Transverse colon (tissue), 4 donors: ENCODE data around the gene R3HDML. TPM values are rescaled to one million over a fixed set of nuclear protein-coding genes. Genes with fewer than 3 reads are reported as not detected.

ENCODE experiments used
- DNase-seq: peaks from one replicate; pipeline ENCODE4 v3.0.0-alpha.2; 2019
- H3K27ac ChIP-seq, 4 donors: fragments of 200-600 bp; sonication (generic); 2 replicates each; pipeline ENCODE4 v1.5.1; 2016 to 2018; ENCODE audit warnings: inconsistent platforms in 4 of 4
- H3K27me3 ChIP-seq: fragments of 200-600 bp; sonication (generic); 2 replicates; pipeline ENCODE4 v1.5.1; 2017; ENCODE audit warnings: inconsistent platforms
- H3K36me3 ChIP-seq, 4 donors: fragments of 200-600 bp; sonication (generic); 2 replicates each; pipeline ENCODE4 v1.5.1; 2017 to 2019; ENCODE audit warnings: inconsistent platforms in 4 of 4
- H3K4me1 ChIP-seq, 4 donors: fragments of 200-600 bp; sonication (generic); 2 replicates each; pipeline ENCODE4 v1.5.1; 2017 to 2020; ENCODE audit warnings: inconsistent platforms in 4 of 4
- H3K4me3 ChIP-seq, 4 donors: fragments of 200-600 bp; sonication (generic); 1 replicate in 1 of 4; 2 replicates in 3 of 4; pipeline versions ENCODE4 v1.5.1 to v1.6.1; 2017 to 2019; ENCODE audit warnings: inconsistent platforms in 4 of 4
- H3K9me3 ChIP-seq, 2 donors: fragments of 200-600 bp; sonication (generic); 2 replicates each; pipeline ENCODE4 v1.5.1; 2017 to 2019; ENCODE audit warnings: inconsistent platforms in 2 of 2
- EP300 ChIP-seq: sonication (generic); formaldehyde crosslinking; IDR thresholded peaks from one replicate; pipeline ENCODE4 v1.6.1; 2017; ENCODE audit warnings: antibody characterized with exemption, low read depth
- POLR2A ChIP-seq: fragments of 450-650 bp; IDR thresholded peaks from one replicate; pipeline ENCODE4 v1.6.1; 2016; ENCODE audit warnings: antibody characterized with exemption, mild to moderate bottlenecking, moderate library complexity
- POLR2AphosphoS5 ChIP-seq, 3 donors: sonication (generic); formaldehyde crosslinking; IDR thresholded peaks; one replicate each; pipeline ENCODE4 v1.6.1; 2016; ENCODE audit warnings: antibody characterized with exemption in 3 of 3
- WGBS, 2 donors: methylation state at CpG; one replicate each; pipeline ENCODE4 v1.1.5; 2018; ENCODE audit warnings: low coverage in 1 of 2; 5-methylcytosine and 5-hydroxymethylcytosine counted together
- in situ Hi-C, 4 donors: fragments of 200-750 bp; cut with MboI; loops; one replicate each; pipeline versions ENCODE4 v1.15.0 to v1.15.1; 2017; ENCODE audit warnings: low sequenced_read_pairs in 3 of 4, low pct_ligation_motif_present in 1 of 4, low pct_unique_long_range_greater_than_20kb in 1 of 4
- intact Hi-C: fragments of 100-400 bp; cut with DNase I; formaldehyde crosslinking; loops from one replicate; pipeline ENCODE4 v1.15.1; 2023; ENCODE audit warnings: low total_unique reads
- total RNA-seq, 4 donors: library from RNA; depleted of rRNA; stranded (reverse); fragments of >200 nt; gene quantifications; one replicate each; pipeline ENCODE4 v1.1.0, GENCODE V29; 2016
- TF ChIP-seq, protein P1 (sequence below), 5 experiments: fragments of 200-600 bp in 3 of 5; fragments of 450-650 bp in 2 of 5; sonication (generic) in 3 of 5; IDR thresholded peaks; 1 replicate in 2 of 5; 2 replicates in 3 of 5; pipeline ENCODE4 v1.5.1; 2016 to 2017; ENCODE audit warnings: antibody characterized with exemption in 5 of 5, inconsistent platforms in 3 of 5, mild to moderate bottlenecking in 2 of 5, moderate library complexity in 1 of 5

Gene R3HDML
- total RNA-seq, 4 donors from 2014 or later = not detected

GRCh38 chr20:44335675-44336074, 1.2 kb upstream of the R3HDML start:
- Histone ChIP-seq H3K36me3 (no peaks in the 10 kb centered on the region), H3K4me1 (no peaks in the 10 kb centered on the region), H3K27me3 (peaks cover 4% of the 10 kb centered on the region), H3K4me3 (no peak overlapping the region), H3K27ac (no peak overlapping the region), H3K9me3 (no peaks in the 10 kb centered on the region)
- TF ChIP-seq POLR2A (no peak), POLR2AphosphoS5 (IDR thresholded peaks at IDR 0.05) (no peak)
- 95% methylated on average over 2 of the region's 2 CpGs; no CpG with 5 or more reads in 1 of the 2 donors for WGBS, 2 donors
- intact Hi-C loops = no loop called here
- no peak for DNase-seq
- in situ Hi-C loops = no loop called here

DNA sequence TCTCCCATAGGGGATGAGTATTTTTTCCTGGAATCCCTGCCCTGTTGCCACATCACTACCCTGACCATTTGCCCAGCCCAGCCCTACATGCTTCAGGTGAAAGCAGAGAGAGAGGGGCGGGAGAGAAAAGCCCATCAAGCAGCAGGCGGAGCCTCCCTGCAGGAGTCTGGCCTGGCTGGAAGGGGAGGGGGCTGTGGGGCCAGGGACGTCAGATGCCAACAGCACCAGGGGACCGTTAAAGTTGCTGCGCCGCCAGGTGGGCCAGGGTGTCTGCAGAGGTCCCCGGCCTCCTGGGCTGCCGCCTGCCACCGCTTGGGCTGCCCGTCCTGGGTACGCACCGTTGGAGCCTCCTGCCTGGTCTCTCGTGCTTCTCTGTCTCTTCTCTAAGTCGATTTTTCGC, 757 bp upstream of the R3HDML start:
- intact Hi-C loops = no loop called here
- no peak for DNase-seq
- H3K27ac ChIP-seq = no peak overlapping the region
- peaks cover 4% of the 10 kb centered on the region for H3K27me3 ChIP-seq
- no peaks in the 10 kb centered on the region for H3K4me1 ChIP-seq
- H3K36me3 ChIP-seq = no peaks in the 10 kb centered on the region
- no peaks in the 10 kb centered on the region for H3K9me3 ChIP-seq
- TF ChIP-seq EP300 (no peak), POLR2A (no peak), POLR2AphosphoS5 (IDR thresholded peaks at IDR 0.05) (no peak)
- TF ChIP-seq, protein P1, sequence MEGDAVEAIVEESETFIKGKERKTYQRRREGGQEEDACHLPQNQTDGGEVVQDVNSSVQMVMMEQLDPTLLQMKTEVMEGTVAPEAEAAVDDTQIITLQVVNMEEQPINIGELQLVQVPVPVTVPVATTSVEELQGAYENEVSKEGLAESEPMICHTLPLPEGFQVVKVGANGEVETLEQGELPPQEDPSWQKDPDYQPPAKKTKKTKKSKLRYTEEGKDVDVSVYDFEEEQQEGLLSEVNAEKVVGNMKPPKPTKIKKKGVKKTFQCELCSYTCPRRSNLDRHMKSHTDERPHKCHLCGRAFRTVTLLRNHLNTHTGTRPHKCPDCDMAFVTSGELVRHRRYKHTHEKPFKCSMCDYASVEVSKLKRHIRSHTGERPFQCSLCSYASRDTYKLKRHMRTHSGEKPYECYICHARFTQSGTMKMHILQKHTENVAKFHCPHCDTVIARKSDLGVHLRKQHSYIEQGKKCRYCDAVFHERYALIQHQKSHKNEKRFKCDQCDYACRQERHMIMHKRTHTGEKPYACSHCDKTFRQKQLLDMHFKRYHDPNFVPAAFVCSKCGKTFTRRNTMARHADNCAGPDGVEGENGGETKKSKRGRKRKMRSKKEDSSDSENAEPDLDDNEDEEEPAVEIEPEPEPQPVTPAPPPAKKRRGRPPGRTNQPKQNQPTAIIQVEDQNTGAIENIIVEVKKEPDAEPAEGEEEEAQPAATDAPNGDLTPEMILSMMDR (IDR thresholded peaks at IDR 0.05) = no peak
- no peak overlapping the region for H3K4me3 ChIP-seq
- 64 to 67% methylated on average over 1 to 15 of the region's 15 CpGs for WGBS, 2 donors
- in situ Hi-C loops = no loop called here

DNA sequence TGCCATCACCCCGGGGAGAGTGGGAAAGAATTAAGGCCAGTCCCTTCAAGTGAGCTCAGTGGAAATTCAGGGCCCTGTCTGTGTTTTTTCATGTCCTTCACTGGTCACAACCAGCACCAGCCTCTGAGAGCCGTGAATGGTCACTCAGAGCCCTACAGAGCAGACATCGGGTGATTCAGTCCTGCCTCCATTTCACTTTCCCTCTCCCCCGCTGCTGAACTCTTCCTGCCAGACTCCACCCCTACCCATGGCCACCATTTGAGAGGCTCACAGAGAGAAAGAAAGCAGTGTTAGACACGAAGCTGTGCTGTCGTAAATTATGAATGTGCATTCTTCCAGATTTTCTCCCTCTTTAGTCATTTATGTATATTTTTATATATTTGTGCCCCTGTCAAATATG, 5.4 kb downstream of the R3HDML start:
- TF ChIP-seq POLR2A (no peak), EP300 (no peak), POLR2AphosphoS5 (IDR thresholded peaks at IDR 0.05) (no peak)
- TF ChIP-seq, protein P1 (IDR thresholded peaks at IDR 0.05) = no peak
- 64 to 74% methylated on average over 6 of the region's 6 CpGs for WGBS, 2 donors
- DNase-seq = no peak
- no peak overlapping the region for H3K4me3 ChIP-seq
- H3K4me1 ChIP-seq = peaks cover 0 to 5% (median 0%) of the 10 kb centered on the region in 4 donors
- H3K36me3 ChIP-seq = no peaks in the 10 kb centered on the region
- no peaks in the 10 kb centered on the region for H3K27me3 ChIP-seq
- in situ Hi-C loops = no loop called here
- intact Hi-C loops = no loop called here
- H3K27ac ChIP-seq = no peak overlapping the region
- no peaks in the 10 kb centered on the region for H3K9me3 ChIP-seq

DNA sequence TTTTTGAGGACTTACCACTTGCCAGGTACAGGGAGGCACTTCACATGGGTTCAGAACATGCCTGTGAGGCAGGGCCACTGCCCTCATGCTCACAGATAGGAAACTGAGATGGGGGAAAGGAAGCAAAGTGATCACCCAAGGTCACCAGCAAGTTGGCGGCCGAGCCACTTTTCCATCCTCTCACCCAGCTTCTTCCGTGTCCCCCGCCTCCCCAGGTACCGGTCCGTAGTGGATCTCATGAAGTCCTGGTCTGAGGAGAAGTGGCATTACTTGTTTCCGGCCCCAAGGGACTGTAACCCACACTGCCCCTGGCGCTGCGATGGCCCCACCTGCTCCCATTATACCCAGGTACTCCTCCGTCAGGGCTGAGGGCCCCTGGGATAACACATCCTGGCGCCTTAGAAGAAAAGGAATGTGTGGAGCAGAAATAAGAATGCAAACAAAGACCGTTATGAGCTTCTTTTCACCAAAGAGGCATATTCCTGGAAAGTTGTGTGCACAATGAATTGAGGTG, 6.4 kb downstream of the R3HDML start:
- in situ Hi-C loops = no loop called here
- Histone ChIP-seq H3K9me3 (no peaks in the 10 kb centered on the region), H3K27ac (no peak overlapping the region), H3K36me3 (no peaks in the 10 kb centered on the region), H3K4me3 (no peak overlapping the region), H3K4me1 (peaks cover 0 to 5% (median 0%) of the 10 kb centered on the region in 4 donors), H3K27me3 (no peaks in the 10 kb centered on the region)
- intact Hi-C loops = no loop called here
- WGBS, 2 donors = 43 to 81% methylated on average over 1 to 12 of the region's 12 CpGs
- TF ChIP-seq POLR2A (no peak), POLR2AphosphoS5 (IDR thresholded peaks at IDR 0.05) (no peak), EP300 (no peak)
- TF ChIP-seq, protein P1 (IDR thresholded peaks at IDR 0.05) = no peak
- no peak for DNase-seq

GRCh38 chr20:44344723-44345122, 7.9 kb downstream of the R3HDML start:
- Histone ChIP-seq H3K27me3 (no peaks in the 10 kb centered on the region), H3K4me1 (peaks cover 0 to 5% (median 0%) of the 10 kb centered on the region in 4 donors), H3K27ac (peak overlapping the region; percentile 16 to 44 (median 27)), H3K9me3 (no peaks in the 10 kb centered on the region), H3K36me3 (no peaks in the 10 kb centered on the region), H3K4me3 (no peak overlapping the region)
- TF ChIP-seq EP300 (no peak), POLR2AphosphoS5 (IDR thresholded peaks at IDR 0.05) (no peak), POLR2A (no peak)
- TF ChIP-seq, protein P1 (IDR thresholded peaks at IDR 0.05) = no peak
- WGBS, 2 donors = 50 to 64% methylated on average over 4 of the region's 4 CpGs
- in situ Hi-C loops (no loop called here), intact Hi-C loops (no loop called here)
- no peak for DNase-seq
